ENCODE data around the gene STK38. TPM values are rescaled to one million over a fixed set of nuclear protein-coding genes. Genes with fewer than 3 reads are reported as not detected.

Gene STK38
- total RNA-seq, 1 donor from 2014 or later: 22.3 TPM

- no peaks in the 10 kb centered on the region for H3K36me3 ChIP-seq (ENCODE audit: control insufficient read depth, insufficient read depth, low read length)
- TF ChIP-seq CTCF (IDR thresholded peaks at IDR 0.05; ENCODE audit: insufficient read depth, low read length, poor library complexity, severe bottlenecking): no peak
Measured at GRCh38 chr6:36445621-36446020, 101.7 kb downstream of the STK38 start.

DNA sequence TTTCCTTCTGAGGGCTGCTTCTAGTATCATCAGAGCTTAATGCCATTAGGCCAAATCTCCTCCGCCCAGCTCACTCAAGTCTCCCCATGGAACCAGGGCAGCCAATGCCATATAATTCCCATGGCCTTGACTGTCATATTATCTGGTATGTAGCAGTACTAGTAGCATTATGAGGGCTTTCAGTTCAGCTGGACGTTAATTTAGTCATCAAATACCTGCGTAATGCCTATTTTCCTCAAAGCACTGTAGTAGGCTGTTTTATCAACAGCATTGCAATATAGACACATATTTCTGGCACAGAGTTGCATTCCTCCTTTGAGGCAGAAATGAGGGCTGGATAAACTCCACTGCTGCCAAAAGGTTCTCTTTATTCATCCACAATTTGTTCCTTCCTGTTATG is 102.8 kb downstream of the STK38 start:
- no peaks in the 10 kb centered on the region for H3K27me3 ChIP-seq (ENCODE audit: control insufficient read depth, insufficient read depth, low read length)
- no peak for TF ChIP-seq CTCF (IDR thresholded peaks at IDR 0.05; ENCODE audit: insufficient read depth, low read length, poor library complexity, severe bottlenecking)
- H3K36me3 ChIP-seq (ENCODE audit: control insufficient read depth, insufficient read depth, low read length): no peaks in the 10 kb centered on the region
- no peak for DNase-seq (ENCODE audit: low read depth)
- peak overlapping the region; percentile 67 for H3K4me3 ChIP-seq (ENCODE audit: low read depth, low read length)

More at GRCh38 chr6:36445621-36446020, 101.7 kb downstream of the STK38 start:
- H3K4me3 ChIP-seq (ENCODE audit: low read depth, low read length): no peak overlapping the region
- no peak for DNase-seq (ENCODE audit: low read depth)
- no peaks in the 10 kb centered on the region for H3K27me3 ChIP-seq (ENCODE audit: control insufficient read depth, insufficient read depth, low read length)

Other genes with a start within 250 kb of the STK38 start
- gene BNIP5, start 210.6 kb downstream of the STK38 start, total RNA-seq: 0.07 TPM in 1 of 2 replicates, not detected in the other
- 6.8 and 8.4 TPM in 2 replicates for gene ETV7, start 159.8 kb downstream of the STK38 start, total RNA-seq
- gene PXT1, start 104.6 kb downstream of the STK38 start, total RNA-seq: not detected in 2 replicates
- gene KCTD20, start 104.5 kb downstream of the STK38 start, total RNA-seq: 51.6 and 55.2 TPM in 2 replicates
- 177 and 317 TPM in 2 replicates for gene SRSF3, start 46.9 kb upstream of the STK38 start, total RNA-seq
- 1,168 and 1,214 TPM in 2 replicates for gene CDKN1A, start 131.2 kb upstream of the STK38 start, total RNA-seq
- gene RAB44, start 150.3 kb upstream of the STK38 start, total RNA-seq: 0.07 TPM in 1 of 2 replicates, not detected in the other

All from kidney epithelial cell (primary cell).